HCT116 (cell line): ENCODE data around the gene TNS3.

Experiments
- CEBPB ChIP-seq: IDR thresholded peaks from 2 replicates; pipeline ENCODE4 v1.6.1; 2012; ENCODE audit warnings: low read depth
- CTCF ChIP-seq, 3 experiments: fragments of 200-600 bp in 1 of 3; sonication (generic) in 1 of 3; IDR thresholded peaks in 2 of 3; conservative IDR thresholded peaks in 1 of 3; 2 replicates each; pipeline ENCODE4 v1.5.1; 2012 to 2017; ENCODE audit warnings: low read depth in 2 of 3, low read length in 2 of 3, antibody characterized with exemption in 1 of 3, borderline replicate concordance in 1 of 3, control low read depth in 1 of 3, mild to moderate bottlenecking in 1 of 3, mixed read lengths in 1 of 3, mixed run types in 1 of 3, moderate library complexity in 1 of 3; ENCODE audit not compliant: insufficient read depth in 1 of 3
- EZH2 ChIP-seq: fragments of 200-600 bp; sonication (generic); IDR thresholded peaks from 2 replicates; pipeline ENCODE4 v1.6.1; 2017; ENCODE audit warnings: antibody characterized with exemption, mixed run types
- EZH2phosphoT487 ChIP-seq: fragments of 200-600 bp; IDR thresholded peaks from 2 replicates; pipeline ENCODE4 v1.6.1; 2018; ENCODE audit warnings: antibody characterized with exemption, borderline replicate concordance
- FOSL1 ChIP-seq: IDR thresholded peaks from 2 replicates; pipeline ENCODE4 v1.6.1; 2012; ENCODE audit warnings: low read depth
- POLR2A ChIP-seq: IDR thresholded peaks from 2 replicates; pipeline ENCODE4 v1.7.0; 2011; ENCODE audit warnings: borderline replicate concordance; ENCODE audit not compliant: insufficient read depth, insufficient read length; ENCODE audit errors: extremely low read depth
- POLR2AphosphoS5 ChIP-seq: IDR thresholded peaks from 2 replicates; pipeline ENCODE4 v1.6.1; 2011; ENCODE audit warnings: mild to moderate bottlenecking, low read depth, low read length, moderate library complexity
- RAD21 ChIP-seq: IDR thresholded peaks from 2 replicates; pipeline ENCODE4 v1.6.1; 2012; ENCODE audit warnings: low read depth, mild to moderate bottlenecking
- REST ChIP-seq: IDR thresholded peaks from 2 replicates; pipeline ENCODE4 v1.6.1; 2012; ENCODE audit warnings: low read depth
- SRF ChIP-seq: IDR thresholded peaks from 2 replicates; pipeline ENCODE4 v1.6.1; 2012; ENCODE audit warnings: low read depth
- YY1 ChIP-seq: IDR thresholded peaks from 2 replicates; pipeline ENCODE4 v1.6.1; 2011; ENCODE audit warnings: low read length, low read depth, moderate library complexity, mild to moderate bottlenecking; ENCODE audit not compliant: insufficient replicate concordance; ENCODE audit errors: extremely low read depth
- ZBTB33 ChIP-seq: IDR thresholded peaks from 2 replicates; pipeline ENCODE4 v1.6.1; 2011; ENCODE audit warnings: mild to moderate bottlenecking, low read length, moderate library complexity; ENCODE audit not compliant: insufficient replicate concordance; ENCODE audit errors: extremely low read depth
- ZNF274 ChIP-seq: fragments of 200-500 bp; sonication (Bioruptor generic); IDR thresholded peaks from 2 replicates; pipeline ENCODE4 v1.6.1; 2014; ENCODE audit warnings: mild to moderate bottlenecking, low read depth, low read length, inconsistent platforms
- TF ChIP-seq, protein P1 (sequence below): IDR thresholded peaks from 2 replicates; pipeline ENCODE4 v1.6.1; 2012

DNA sequence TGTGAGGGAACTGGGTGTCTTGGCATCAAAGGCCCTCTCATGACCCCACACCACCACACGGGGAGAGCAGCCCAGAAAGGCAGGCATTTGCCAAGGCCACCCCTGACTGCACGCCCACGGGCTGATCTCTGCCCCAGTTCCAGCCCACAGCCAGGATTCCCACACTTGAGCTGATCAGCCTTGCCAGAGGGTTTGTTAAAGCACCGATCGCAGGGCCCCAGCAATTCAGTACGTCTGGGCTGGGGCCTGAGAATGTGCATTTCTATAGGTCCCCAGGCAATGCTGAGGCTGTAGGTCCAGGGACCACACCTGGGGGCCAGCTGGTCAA is 103.9 kb downstream of the TNS3 start:
- TF ChIP-seq, protein P1, sequence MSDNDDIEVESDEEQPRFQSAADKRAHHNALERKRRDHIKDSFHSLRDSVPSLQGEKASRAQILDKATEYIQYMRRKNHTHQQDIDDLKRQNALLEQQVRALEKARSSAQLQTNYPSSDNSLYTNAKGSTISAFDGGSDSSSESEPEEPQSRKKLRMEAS: no peak
- TF ChIP-seq POLR2AphosphoS5: no peak
- TF ChIP-seq CTCF (IDR thresholded peaks at IDR 0.05 in 2 of 3, conservative IDR thresholded peaks at IDR 0.05 in 1 of 3; ENCODE audit: borderline replicate concordance in 1 of 3, insufficient read depth in 1 of 3, low read depth in 2 of 3, low read length in 2 of 3): no peak
- no peak for TF ChIP-seq FOSL1
- no peak for TF ChIP-seq EZH2
- TF ChIP-seq POLR2A: no peak
- no peak for TF ChIP-seq YY1
- no peak for TF ChIP-seq CEBPB
- no peak for TF ChIP-seq REST
- no peak for TF ChIP-seq EZH2phosphoT487
- no peak for TF ChIP-seq RAD21
- TF ChIP-seq ZNF274: no peak
- no peak for TF ChIP-seq SRF
- TF ChIP-seq ZBTB33: no peak
